Neural cell (in vitro differentiated cells): ENCODE measurements around the gene TCF20. TPM values are rescaled to one million over a fixed set of nuclear protein-coding genes. Genes with fewer than 3 reads are reported as not detected.

Experiments
- H2AFZ ChIP-seq: fragments of 200-600, 300-800 bp; sonication (generic), shearing (Covaris generic); 2 replicates; pipeline ENCODE4 v1.6.0; 2014; ENCODE audit warnings: low read depth, mild to moderate bottlenecking, antibody characterized with exemption, low read length, moderate library complexity
- H3F3A ChIP-seq: fragments of 200-600 bp; shearing (Covaris generic); 2 replicates; pipeline ENCODE4 v1.6.1; 2016; ENCODE audit warnings: mild to moderate bottlenecking, moderate library complexity, mixed read lengths, antibody characterized with exemption, low read length; ENCODE audit not compliant: insufficient read depth, poor library complexity, severe bottlenecking
- H3K27ac ChIP-seq: fragments of 200-600, 300-800 bp; sonication (generic), shearing (Covaris generic); 2 replicates; pipeline ENCODE4 v1.5.1; 2014; ENCODE audit warnings: mild to moderate bottlenecking, low read length, moderate library complexity
- H3K27me3 ChIP-seq: fragments of 300-800, 200-600 bp; sonication (generic), shearing (Covaris generic); 2 replicates; pipeline ENCODE4 v1.6.0; 2014; ENCODE audit warnings: mild to moderate bottlenecking, low read depth, low read length, moderate library complexity; ENCODE audit not compliant: insufficient read depth
- H3K36me3 ChIP-seq: fragments of 300-800, 200-600 bp; sonication (generic), shearing (Covaris generic); 2 replicates; pipeline ENCODE4 v1.5.1; 2014; ENCODE audit warnings: mild to moderate bottlenecking, antibody characterized with exemption, low read length, moderate library complexity; ENCODE audit not compliant: insufficient read depth
- H3K4me2 ChIP-seq: fragments of 300-800, 200-600 bp; sonication (generic), shearing (Covaris generic); 2 replicates; pipeline ENCODE4 v1.6.0; 2014; ENCODE audit warnings: mild to moderate bottlenecking, low read length
- H3K4me3 ChIP-seq: fragments of 300-800, 200-600 bp; sonication (generic), shearing (Covaris generic); 2 replicates; pipeline ENCODE4 v1.5.1; 2014; ENCODE audit warnings: mild to moderate bottlenecking, low read length, moderate library complexity
- H3K79me2 ChIP-seq: fragments of 200-600 bp; shearing (Covaris generic); replicated peaks from 2 replicates; pipeline ENCODE4 v1.6.0; 2014; ENCODE audit warnings: mild to moderate bottlenecking, low read length, moderate library complexity; ENCODE audit not compliant: insufficient read depth
- H3K9ac ChIP-seq: fragments of 300-800, 200-600 bp; sonication (generic), shearing (Covaris generic); 2 replicates; pipeline ENCODE4 v1.6.1; 2016; ENCODE audit warnings: mild to moderate bottlenecking, low read length, mixed read lengths
- H3K9me2 ChIP-seq: fragments of 200-600 bp; shearing (Covaris generic); 2 replicates; pipeline ENCODE4 v1.6.1; 2016; ENCODE audit warnings: mild to moderate bottlenecking, low read length, mixed read lengths; ENCODE audit not compliant: insufficient read depth
- H3K9me3 ChIP-seq: fragments of 200-600, 300-800 bp; sonication (generic), shearing (Covaris generic); 2 replicates; pipeline ENCODE4 v1.6.1; 2016; ENCODE audit warnings: mild to moderate bottlenecking, mixed run types, low read length, moderate library complexity, mixed read lengths
- H4K20me1 ChIP-seq: fragments of 200-600 bp; shearing (Covaris generic); 2 replicates; pipeline ENCODE4 v1.6.1; 2016; ENCODE audit warnings: mild to moderate bottlenecking, mixed run types; ENCODE audit not compliant: insufficient read depth
- EP300 ChIP-seq: fragments of 450-650 bp; conservative IDR thresholded peaks from 2 replicates; pipeline ENCODE4 v1.6.1; 2014; ENCODE audit warnings: antibody characterized with exemption, mild to moderate bottlenecking, moderate library complexity; ENCODE audit not compliant: poor library complexity, severe bottlenecking
- EZH2 ChIP-seq: fragments of 200-600, 300-800 bp; shearing (Covaris generic), sonication (generic); IDR thresholded peaks from 2 replicates; pipeline ENCODE4 v1.6.1; 2014; ENCODE audit warnings: antibody characterized with exemption, low read length, borderline replicate concordance, mild to moderate bottlenecking; ENCODE audit not compliant: insufficient read depth, poor library complexity, severe bottlenecking
- MXI1 ChIP-seq: fragments of 450-650 bp; conservative IDR thresholded peaks from 2 replicates; pipeline ENCODE4 v1.6.1; 2014; ENCODE audit warnings: antibody characterized with exemption, mild to moderate bottlenecking; ENCODE audit not compliant: poor library complexity, severe bottlenecking
- POLR2AphosphoS5 ChIP-seq: IDR thresholded peaks from 2 replicates; pipeline ENCODE4 v1.6.1; 2012
- RAD21 ChIP-seq: fragments of 450-650 bp; conservative IDR thresholded peaks from 2 replicates; pipeline ENCODE4 v1.6.1; 2014; ENCODE audit warnings: antibody characterized with exemption, mild to moderate bottlenecking, moderate library complexity
- SMC3 ChIP-seq: fragments of 450-650 bp; conservative IDR thresholded peaks from 2 replicates; pipeline ENCODE4 v1.6.1; 2014; ENCODE audit warnings: antibody characterized with exemption, mild to moderate bottlenecking, moderate library complexity; ENCODE audit not compliant: poor library complexity
- TAF1 ChIP-seq: IDR thresholded peaks from 2 replicates; pipeline ENCODE4 v1.6.1; 2012; ENCODE audit warnings: low read depth
- polyA plus RNA-seq: library from polyadenylated mRNA; depleted of rRNA; stranded (reverse); fragments of >200 nt; gene quantifications from 2 replicates; pipeline ENCODE4 v1.2.3, GENCODE V29; 2014
- TF ChIP-seq, protein P1 (sequence below): fragments of 450-650 bp; IDR thresholded peaks from 2 replicates; pipeline ENCODE4 v1.5.1; 2014; ENCODE audit warnings: antibody characterized with exemption, mild to moderate bottlenecking, moderate library complexity; ENCODE audit not compliant: poor library complexity, severe bottlenecking
- TF ChIP-seq, protein P2 (sequence below): IDR thresholded peaks from 2 replicates; pipeline ENCODE4 v1.6.1; 2012; ENCODE audit warnings: borderline replicate concordance

Gene TCF20
- polyA plus RNA-seq, 1 donor from 2014 or later, result 21.9 TPM

DNA sequence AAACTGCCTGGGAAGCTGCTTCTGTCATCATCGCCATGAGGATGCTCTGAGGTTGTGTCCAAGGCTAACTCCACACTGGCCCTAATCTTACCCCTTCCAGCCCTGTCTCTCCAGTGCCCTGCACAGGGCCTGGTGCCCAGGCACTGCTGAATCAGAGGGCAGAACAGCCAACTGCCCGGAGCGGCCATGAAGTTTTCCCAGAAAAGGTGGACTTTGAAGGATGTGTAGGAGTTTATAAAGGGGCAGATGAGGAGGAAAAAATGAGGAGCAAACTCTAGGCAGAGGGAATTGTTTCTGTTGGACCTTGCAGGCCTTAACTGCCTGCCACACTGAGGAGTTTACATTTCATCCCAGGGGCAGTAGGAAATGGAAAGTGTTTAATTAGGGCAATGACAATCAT, 39.4 kb upstream of the TCF20 start (continued):
- TF ChIP-seq, protein P1, sequence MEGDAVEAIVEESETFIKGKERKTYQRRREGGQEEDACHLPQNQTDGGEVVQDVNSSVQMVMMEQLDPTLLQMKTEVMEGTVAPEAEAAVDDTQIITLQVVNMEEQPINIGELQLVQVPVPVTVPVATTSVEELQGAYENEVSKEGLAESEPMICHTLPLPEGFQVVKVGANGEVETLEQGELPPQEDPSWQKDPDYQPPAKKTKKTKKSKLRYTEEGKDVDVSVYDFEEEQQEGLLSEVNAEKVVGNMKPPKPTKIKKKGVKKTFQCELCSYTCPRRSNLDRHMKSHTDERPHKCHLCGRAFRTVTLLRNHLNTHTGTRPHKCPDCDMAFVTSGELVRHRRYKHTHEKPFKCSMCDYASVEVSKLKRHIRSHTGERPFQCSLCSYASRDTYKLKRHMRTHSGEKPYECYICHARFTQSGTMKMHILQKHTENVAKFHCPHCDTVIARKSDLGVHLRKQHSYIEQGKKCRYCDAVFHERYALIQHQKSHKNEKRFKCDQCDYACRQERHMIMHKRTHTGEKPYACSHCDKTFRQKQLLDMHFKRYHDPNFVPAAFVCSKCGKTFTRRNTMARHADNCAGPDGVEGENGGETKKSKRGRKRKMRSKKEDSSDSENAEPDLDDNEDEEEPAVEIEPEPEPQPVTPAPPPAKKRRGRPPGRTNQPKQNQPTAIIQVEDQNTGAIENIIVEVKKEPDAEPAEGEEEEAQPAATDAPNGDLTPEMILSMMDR, result no peak

DNA sequence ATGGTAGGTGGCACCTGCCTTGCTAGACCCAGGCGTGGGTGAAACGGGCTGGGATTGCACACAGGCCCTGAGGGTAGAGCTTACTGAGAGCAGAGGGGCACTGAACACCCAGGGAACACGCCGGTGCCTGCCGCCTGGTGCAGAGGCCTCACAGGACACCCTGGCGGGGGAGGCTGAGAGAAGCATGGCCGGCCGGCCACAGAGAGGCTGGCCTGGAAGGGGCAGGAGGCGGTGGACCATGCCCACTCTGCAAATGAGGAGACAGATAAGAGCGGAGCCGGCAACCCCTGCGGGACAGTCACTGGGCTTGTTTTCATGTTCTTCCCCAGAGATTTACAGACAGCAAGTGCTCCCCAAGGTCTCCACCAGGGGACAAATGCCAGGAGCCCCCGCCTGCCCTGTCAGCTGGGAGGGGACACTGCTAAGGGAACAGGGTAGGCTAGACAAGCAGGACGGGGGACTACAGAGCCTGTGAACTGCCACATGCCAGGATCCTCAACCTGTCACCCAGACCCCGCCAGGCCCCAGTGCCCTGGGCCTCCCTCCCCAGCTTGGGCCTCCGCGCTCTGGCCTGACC, 38.5 kb upstream of the TCF20 start:
- no peaks in the 10 kb centered on the region for H3K9me3 ChIP-seq
- H3K4me3 ChIP-seq, result no peak overlapping the region
- H3K9me2 ChIP-seq, result no peaks in the 10 kb centered on the region
- no peak overlapping the region for H3K4me2 ChIP-seq
- H3K9ac ChIP-seq, result no peak overlapping the region
- TF ChIP-seq TAF1 (no peak), POLR2AphosphoS5 (no peak), SMC3 (no peak), RAD21 (no peak), EP300 (no peak)
- TF ChIP-seq, protein P1, result no peak
- TF ChIP-seq, protein P2, sequence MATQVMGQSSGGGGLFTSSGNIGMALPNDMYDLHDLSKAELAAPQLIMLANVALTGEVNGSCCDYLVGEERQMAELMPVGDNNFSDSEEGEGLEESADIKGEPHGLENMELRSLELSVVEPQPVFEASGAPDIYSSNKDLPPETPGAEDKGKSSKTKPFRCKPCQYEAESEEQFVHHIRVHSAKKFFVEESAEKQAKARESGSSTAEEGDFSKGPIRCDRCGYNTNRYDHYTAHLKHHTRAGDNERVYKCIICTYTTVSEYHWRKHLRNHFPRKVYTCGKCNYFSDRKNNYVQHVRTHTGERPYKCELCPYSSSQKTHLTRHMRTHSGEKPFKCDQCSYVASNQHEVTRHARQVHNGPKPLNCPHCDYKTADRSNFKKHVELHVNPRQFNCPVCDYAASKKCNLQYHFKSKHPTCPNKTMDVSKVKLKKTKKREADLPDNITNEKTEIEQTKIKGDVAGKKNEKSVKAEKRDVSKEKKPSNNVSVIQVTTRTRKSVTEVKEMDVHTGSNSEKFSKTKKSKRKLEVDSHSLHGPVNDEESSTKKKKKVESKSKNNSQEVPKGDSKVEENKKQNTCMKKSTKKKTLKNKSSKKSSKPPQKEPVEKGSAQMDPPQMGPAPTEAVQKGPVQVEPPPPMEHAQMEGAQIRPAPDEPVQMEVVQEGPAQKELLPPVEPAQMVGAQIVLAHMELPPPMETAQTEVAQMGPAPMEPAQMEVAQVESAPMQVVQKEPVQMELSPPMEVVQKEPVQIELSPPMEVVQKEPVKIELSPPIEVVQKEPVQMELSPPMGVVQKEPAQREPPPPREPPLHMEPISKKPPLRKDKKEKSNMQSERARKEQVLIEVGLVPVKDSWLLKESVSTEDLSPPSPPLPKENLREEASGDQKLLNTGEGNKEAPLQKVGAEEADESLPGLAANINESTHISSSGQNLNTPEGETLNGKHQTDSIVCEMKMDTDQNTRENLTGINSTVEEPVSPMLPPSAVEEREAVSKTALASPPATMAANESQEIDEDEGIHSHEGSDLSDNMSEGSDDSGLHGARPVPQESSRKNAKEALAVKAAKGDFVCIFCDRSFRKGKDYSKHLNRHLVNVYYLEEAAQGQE, result no peak
- H3K79me2 ChIP-seq, result peaks cover 6% of the 10 kb centered on the region
- no peaks in the 10 kb centered on the region for H3K27me3 ChIP-seq
- H4K20me1 ChIP-seq, result no peaks in the 10 kb centered on the region
- H2AFZ ChIP-seq, result no peak overlapping the region
- no peaks in the 10 kb centered on the region for H3K36me3 ChIP-seq
- no peaks in the 10 kb centered on the region for H3F3A ChIP-seq
- no peak overlapping the region for H3K27ac ChIP-seq

DNA sequence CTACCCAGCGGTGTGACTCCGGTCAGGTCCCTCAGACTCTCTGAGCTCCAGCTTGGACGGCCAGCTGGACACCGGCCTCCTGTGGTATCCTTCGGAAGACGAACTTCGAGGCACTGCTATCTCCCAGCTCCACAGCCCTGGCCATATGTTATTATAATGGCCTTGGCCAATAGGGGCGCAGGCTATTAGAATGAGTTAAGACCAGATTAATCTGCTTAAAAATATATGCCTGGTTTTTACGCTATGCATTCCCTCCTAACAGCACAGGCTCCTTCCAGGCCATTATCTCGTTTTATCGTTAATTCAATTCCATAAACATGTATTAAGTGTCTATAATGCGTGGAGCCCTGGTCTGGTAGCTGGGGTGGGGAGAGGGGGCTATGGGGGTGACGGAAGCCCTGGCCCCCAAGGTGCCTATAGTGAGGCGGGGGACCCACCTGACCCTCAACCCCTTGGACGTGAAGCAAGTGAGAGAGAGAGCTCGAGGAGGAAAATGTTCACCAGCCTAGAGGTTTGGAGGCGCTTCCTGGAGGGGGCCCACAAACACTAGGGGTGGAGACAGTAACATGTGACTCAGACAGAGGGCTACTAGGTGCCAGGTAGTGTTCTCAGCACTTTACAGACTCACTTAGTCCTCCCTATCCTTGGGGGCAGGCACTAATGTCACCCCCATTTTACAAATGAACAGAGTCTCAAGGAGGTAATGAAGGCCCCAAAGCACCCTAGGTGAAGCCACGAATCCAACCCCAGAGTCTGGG, 37.5 kb upstream of the TCF20 start:
- H4K20me1 ChIP-seq, result no peaks in the 10 kb centered on the region
- H3K4me3 ChIP-seq, result no peak overlapping the region
- H3F3A ChIP-seq, result no peaks in the 10 kb centered on the region
- no peak overlapping the region for H2AFZ ChIP-seq
- H3K36me3 ChIP-seq, result no peaks in the 10 kb centered on the region
- no peak overlapping the region for H3K27ac ChIP-seq
- no peaks in the 10 kb centered on the region for H3K9me2 ChIP-seq
- TF ChIP-seq SMC3 (no peak), MXI1 (no peak), RAD21 (no peak), POLR2AphosphoS5 (no peak), EP300 (no peak), TAF1 (no peak), EZH2 (no peak)
- TF ChIP-seq, protein P2, result no peak
- TF ChIP-seq, protein P1, result no peak
- no peaks in the 10 kb centered on the region for H3K27me3 ChIP-seq
- peaks cover 10% of the 10 kb centered on the region for H3K79me2 ChIP-seq
- H3K9me3 ChIP-seq, result no peaks in the 10 kb centered on the region
- no peak overlapping the region for H3K9ac ChIP-seq
- H3K4me2 ChIP-seq, result no peak overlapping the region
